ENCODE results near the gene ZFAND3.

DNA sequence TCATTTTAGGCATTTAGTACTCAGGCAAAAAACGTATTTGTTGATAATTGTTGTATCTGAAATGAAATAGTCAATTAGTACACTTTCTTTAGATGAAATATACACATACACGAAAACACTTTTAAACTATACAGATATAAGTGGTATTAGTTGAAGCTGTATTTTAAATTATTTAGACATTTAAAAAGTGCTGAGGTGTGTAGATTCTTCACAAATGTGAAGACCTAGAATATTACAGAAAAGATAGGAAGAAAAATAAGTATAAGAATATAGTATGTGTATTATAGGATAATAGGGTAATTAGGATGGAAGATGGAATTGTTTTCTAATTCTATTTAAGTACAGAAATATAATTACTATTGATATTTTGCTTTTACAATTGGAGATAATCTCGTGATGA, 4.6 kb downstream of the ZFAND3 start:
- TF ChIP-seq ZNF274 (IDR thresholded peaks at IDR 0.05; ENCODE audit: low read depth, low read length) (no peak), YY1 (IDR thresholded peaks at IDR 0.05; ENCODE audit: insufficient read depth, insufficient read length) (no peak)

Measured in NT2/D1 (cell line).